GM21786 (cell line): ENCODE measurements around the gene RBFA.
"Not testable (repeated sequence)": the region's sequence is repeated elsewhere in the genome, so short reads cannot be mapped to it uniquely, and the experiment has no call there.

ENCODE experiments used
- ATAC-seq: cut with Tn5 transposase; IDR thresholded peaks from one replicate; pipeline ENCODE4 v1.9.1; 2021; ENCODE audit not compliant: unreplicated experiment

RBFA gene

GRCh38 chr18:80034068-80034851 lies at the start of gene RBFA:
Gene RBFA, plus strand, starts transcription at chr18:80034434. Its CDS starts 62 bp downstream, at chr18:80034496.
- peak; percentile 75 for ATAC-seq

GRCh38 chr18:79985172-79985571 lies 49.1 kb upstream of the RBFA start:
- no peak for ATAC-seq

- ATAC-seq = no peak
These were observed 47.5 kb upstream of the RBFA start for GRCh38 chr18:79986726-79987125.

- no peak for ATAC-seq
These were observed 46.7 kb upstream of the RBFA start for GRCh38 chr18:79987566-79987965.

GRCh38 chr18:79988071-79988450 lies 46.2 kb upstream of the RBFA start:
- peak; percentile 66 for ATAC-seq

- peak; percentile 94 for ATAC-seq
These were observed 45.6 kb upstream of the RBFA start, which contains the start of gene TXNL4A for GRCh38 chr18:79988451-79989194. Gene TXNL4A, minus strand, starts transcription at chr18:79988563. Its CDS starts 171 bp downstream, at chr18:79988392.

GRCh38 chr18:79989195-79989497 lies 45.1 kb upstream of the RBFA start:
- ATAC-seq = no peak

GRCh38 chr18:79991494-79991893 lies 42.7 kb upstream of the RBFA start:
- no peak for ATAC-seq

GRCh38 chr18:79999701-80000100 lies 34.5 kb upstream of the RBFA start:
- not testable (repeated sequence) for ATAC-seq

- ATAC-seq = no peak
These were observed 33.4 kb upstream of the RBFA start for GRCh38 chr18:80000877-80001276.

GRCh38 chr18:80002468-80002867 lies 31.8 kb upstream of the RBFA start:
- no peak for ATAC-seq

GRCh38 chr18:80004600-80005342 lies 29.5 kb upstream of the RBFA start:
- no peak for ATAC-seq

GRCh38 chr18:80006724-80007123 lies 27.5 kb upstream of the RBFA start:
- ATAC-seq = no peak

GRCh38 chr18:80009661-80010550 lies 24.3 kb upstream of the RBFA start:
- ATAC-seq = no peak

GRCh38 chr18:80010551-80010906 lies 23.7 kb upstream of the RBFA start:
- ATAC-seq = no peak

- not testable (repeated sequence) for ATAC-seq
These were observed 22.6 kb upstream of the RBFA start for GRCh38 chr18:80011496-80012137.

GRCh38 chr18:80012714-80013113 lies 21.5 kb upstream of the RBFA start:
- no peak for ATAC-seq

- ATAC-seq = no peak
These were observed 11.6 kb upstream of the RBFA start for GRCh38 chr18:80022613-80023012.

GRCh38 chr18:80023173-80023572 lies 11.1 kb upstream of the RBFA start:
- ATAC-seq = no peak

- no peak for ATAC-seq
These were observed 7.9 kb upstream of the RBFA start for GRCh38 chr18:80026363-80026762.
